Activated CD4-positive, alpha-beta memory T cell treated with anti-CD3 and anti-CD28 coated beads for 36 hours (primary cell): ENCODE measurements around the gene TIGD3. TPM values are rescaled to one million over a fixed set of nuclear protein-coding genes. Genes with fewer than 3 reads are reported as not detected.

ENCODE experiments used
- CTCF ChIA-PET: fragments of 350-600 bp; sonication (Branson Sonifier 250); formaldehyde crosslinking; loops from one replicate; lab custom pipeline; 2021; ENCODE audit warnings: antibody characterized with exemption, inconsistent platforms; lab: Charles Lee
- POLR2A ChIA-PET: fragments of 350-600 bp; sonication (Branson Sonifier 250); formaldehyde crosslinking; loops from one replicate; lab custom pipeline; 2021; ENCODE audit warnings: antibody characterized with exemption; lab: Charles Lee
- DNase-seq: peaks from one replicate; pipeline ENCODE4 v3.0.0-alpha.2; 2020
- H3K27ac Mint-ChIP-seq: one replicate; pipeline ENCODE4 v1.8.0; 2021; ENCODE audit warnings: mixed read lengths
- H3K27me3 Mint-ChIP-seq: one replicate; pipeline ENCODE4 v1.8.0; 2021; ENCODE audit warnings: mixed read lengths
- H3K36me3 Mint-ChIP-seq: one replicate; pipeline ENCODE4 v1.8.0; 2021; ENCODE audit warnings: mixed read lengths
- H3K4me1 Mint-ChIP-seq: one replicate; pipeline ENCODE4 v1.8.0; 2021; ENCODE audit warnings: low read depth, mixed read lengths
- H3K4me3 Mint-ChIP-seq: one replicate; pipeline ENCODE4 v1.8.0; 2021; ENCODE audit warnings: mild to moderate bottlenecking, mixed read lengths
- H3K9me3 Mint-ChIP-seq: one replicate; pipeline ENCODE4 v1.8.0; 2021; ENCODE audit warnings: mixed read lengths
- intact Hi-C: fragments of 100-400 bp; cut with micrococcal nuclease; formaldehyde crosslinking; loops from one replicate; pipeline ENCODE4 v1.15.1; 2023
- total RNA-seq, 2 experiments: library from RNA; stranded (reverse); gene quantifications; one replicate each; pipeline ENCODE4 v1.2.3, GENCODE V29; 2021

The TIGD3 gene
- under 1 TPM; 0.73 to 1.00 TPM for total RNA-seq

GRCh38 chr11:65354265-65355012, at the start of gene TIGD3:
Gene TIGD3 (plus strand): TSS chr11:65354751. CDS start chr11:65355809, 1,058 bp downstream.
- peak; percentile 98 for DNase-seq
- intact Hi-C loops, result loop anchor here (2.0 kb wide), 1 partner anchor 20 kb away; no protein-coding TSS in a partner anchor
- Mint-ChIP-seq H3K9me3 (no peaks in the 10 kb centered on the region), H3K4me1 (peaks cover 12% of the 10 kb centered on the region), H3K4me3 (peak within 1 kb of the TSS; percentile 80), H3K27me3 (no peaks in the 10 kb centered on the region), H3K36me3 (peaks cover 9% of the 10 kb centered on the region), H3K27ac (peak within 1 kb of the TSS; percentile 60)
- POLR2A ChIA-PET, result no interaction called here
- CTCF ChIA-PET, result interaction anchor here (1.1 to 3.6 kb wide), 4 partner anchors 25 to 187 kb away, joined by 3 to 15 read pairs (median 8); no protein-coding TSS in a partner anchor

- Mint-ChIP-seq H3K4me1 (no peaks in the 10 kb centered on the region), H3K36me3 (peaks cover 3% of the 10 kb centered on the region), H3K9me3 (no peaks in the 10 kb centered on the region), H3K4me3 (no peak overlapping the region), H3K27ac (no peak overlapping the region), H3K27me3 (no peaks in the 10 kb centered on the region)
- intact Hi-C loops, result no loop called here
- DNase-seq, result no peak
- ChIA-PET CTCF (interaction anchor here (1.0 kb wide), 1 partner anchor 10 kb away, joined by 5 read pairs; no protein-coding TSS in a partner anchor), POLR2A (interaction anchor here (0.7 kb wide), 2 partner anchors 14 to 311 kb away, joined by 3 read pairs; no protein-coding TSS in a partner anchor)
These were observed 48.9 kb upstream of the TIGD3 start for GRCh38 chr11:65305501-65306268.

GRCh38 chr11:65307298-65308229, 47.0 kb upstream of the TIGD3 start:
- H3K4me1 Mint-ChIP-seq, result no peaks in the 10 kb centered on the region
- peaks cover 3% of the 10 kb centered on the region for H3K36me3 Mint-ChIP-seq
- intact Hi-C loops, result no loop called here
- DNase-seq, result no peak
- H3K27me3 Mint-ChIP-seq, result no peaks in the 10 kb centered on the region
- CTCF ChIA-PET, result interaction anchor here (1.1 kb wide), 1 partner anchor 33 kb away, joined by 3 read pairs; no protein-coding TSS in a partner anchor
- H3K4me3 Mint-ChIP-seq, result no peak overlapping the region
- H3K9me3 Mint-ChIP-seq, result no peaks in the 10 kb centered on the region
- H3K27ac Mint-ChIP-seq, result no peak overlapping the region
- POLR2A ChIA-PET, result no interaction called here

- Mint-ChIP-seq H3K4me1 (peaks cover under 1% of the 10 kb centered on the region), H3K27ac (no peak overlapping the region), H3K9me3 (no peaks in the 10 kb centered on the region), H3K4me3 (no peak overlapping the region), H3K36me3 (peaks cover 3% of the 10 kb centered on the region), H3K27me3 (peaks cover under 1% of the 10 kb centered on the region)
- CTCF ChIA-PET, result interaction anchor here (1.0 kb wide), 1 partner anchor 34 kb away, joined by 3 read pairs; no protein-coding TSS in a partner anchor
- intact Hi-C loops, result no loop called here
- no peak for DNase-seq
- POLR2A ChIA-PET, result no interaction called here
These were observed 46.2 kb upstream of the TIGD3 start for GRCh38 chr11:65308281-65308891.

- intact Hi-C loops, result no loop called here
- no peak overlapping the region for H3K27ac Mint-ChIP-seq
- DNase-seq, result no peak
- no peaks in the 10 kb centered on the region for H3K9me3 Mint-ChIP-seq
- H3K27me3 Mint-ChIP-seq, result peaks cover 7% of the 10 kb centered on the region
- ChIA-PET CTCF (interaction anchor here (1.0 kb wide), 1 partner anchor 34 kb away, joined by 3 read pairs; no protein-coding TSS in a partner anchor), POLR2A (no interaction called here)
- H3K4me3 Mint-ChIP-seq, result no peak overlapping the region
- H3K36me3 Mint-ChIP-seq, result peaks cover 3% of the 10 kb centered on the region
- peaks cover 3% of the 10 kb centered on the region for H3K4me1 Mint-ChIP-seq
These were observed 45.5 kb upstream of the TIGD3 start for GRCh38 chr11:65309006-65309405.

GRCh38 chr11:65310215-65310614, 44.3 kb upstream of the TIGD3 start:
- POLR2A ChIA-PET, result no interaction called here
- no peak overlapping the region for H3K4me3 Mint-ChIP-seq
- intact Hi-C loops, result no loop called here
- H3K27ac Mint-ChIP-seq, result no peak overlapping the region
- no peaks in the 10 kb centered on the region for H3K36me3 Mint-ChIP-seq
- peaks cover 7% of the 10 kb centered on the region for H3K27me3 Mint-ChIP-seq
- CTCF ChIA-PET, result interaction anchor here (0.6 to 8.5 kb wide), 3 partner anchors 21 to 99 kb away, joined by 3 to 184 read pairs (median 5); partner anchors contain the start of gene DPF2
- DNase-seq, result no peak
- H3K4me1 Mint-ChIP-seq, result peaks cover 6% of the 10 kb centered on the region
- no peaks in the 10 kb centered on the region for H3K9me3 Mint-ChIP-seq

GRCh38 chr11:65310736-65311135, 43.8 kb upstream of the TIGD3 start:
- ChIA-PET CTCF (interaction anchor here (0.6 to 8.5 kb wide), 4 partner anchors 21 to 99 kb away, joined by 3 to 184 read pairs (median 6); partner anchors contain the start of gene DPF2), POLR2A (no interaction called here)
- Mint-ChIP-seq H3K36me3 (no peaks in the 10 kb centered on the region), H3K27ac (no peak overlapping the region), H3K27me3 (peaks cover 7% of the 10 kb centered on the region), H3K4me3 (no peak overlapping the region), H3K4me1 (peaks cover 8% of the 10 kb centered on the region), H3K9me3 (no peaks in the 10 kb centered on the region)
- intact Hi-C loops, result no loop called here
- DNase-seq, result no peak

GRCh38 chr11:65311170-65311678, 43.3 kb upstream of the TIGD3 start:
- no peak for DNase-seq
- Mint-ChIP-seq H3K4me1 (peaks cover 10% of the 10 kb centered on the region), H3K36me3 (no peaks in the 10 kb centered on the region), H3K27me3 (peaks cover 10% of the 10 kb centered on the region), H3K9me3 (no peaks in the 10 kb centered on the region), H3K4me3 (no peak overlapping the region), H3K27ac (no peak overlapping the region)
- intact Hi-C loops, result no loop called here
- ChIA-PET POLR2A (no interaction called here), CTCF (interaction anchor here (1.5 to 8.5 kb wide), 2 partner anchors 20 to 86 kb away, joined by 6 to 184 read pairs; partner anchors contain the start of gene DPF2)

GRCh38 chr11:65314501-65315203, 39.9 kb upstream of the TIGD3 start, which contains the start of gene CDC42EP2:
Gene CDC42EP2 (plus strand): TSS chr11:65314866. CDS start chr11:65320899, 6,033 bp downstream.
- ChIA-PET CTCF (interaction anchor here (0.7 to 8.5 kb wide), 34 partner anchors 9 to 505 kb away, joined by 3 to 184 read pairs (median 4); partner anchors contain the start of genes CAPN1, DPF2, MEN1 and PCNX3), POLR2A (interaction anchor here (0.6 to 2.8 kb wide), 6 partner anchors 14 to 100 kb away, joined by 3 to 19 read pairs (median 3); partner anchors contain the start of genes DPF2 and POLA2)
- intact Hi-C loops, result loop anchor here (1.0 to 2.0 kb wide), 3 partner anchors 16 to 89 kb away; no protein-coding TSS in a partner anchor

More at GRCh38 chr11:65314501-65315203, 39.9 kb upstream of the TIGD3 start, which contains the start of gene CDC42EP2:
- Mint-ChIP-seq H3K4me3 (peak within 1 kb of the TSS; percentile 69), H3K36me3 (no peaks in the 10 kb centered on the region), H3K9me3 (no peaks in the 10 kb centered on the region), H3K27ac (no peak within 1 kb of the TSS), H3K27me3 (peaks cover 10% of the 10 kb centered on the region), H3K4me1 (peaks cover 10% of the 10 kb centered on the region)
- peak; percentile 84 for DNase-seq
